Subcutaneous adipose tissue (tissue), 4 donors: ENCODE results near the gene MXD4. TPM values are rescaled to one million over a fixed set of nuclear protein-coding genes. Genes with fewer than 3 reads are reported as not detected.

Source experiments
- total RNA-seq, 4 donors: library from RNA; depleted of rRNA; stranded (reverse); fragments of >200 nt; gene quantifications; one replicate each; pipeline ENCODE4 v1.1.0, GENCODE V29; 2016
- TF ChIP-seq, protein P1 (sequence below): fragments of 450-650 bp; IDR thresholded peaks from one replicate; pipeline ENCODE4 v1.5.1; 2016; ENCODE audit warnings: low read depth, mild to moderate bottlenecking, control low read depth, antibody characterized with exemption, moderate library complexity

MXD4 gene
- total RNA-seq, 4 donors from 2014 or later = 31.1 to 125 (median 48.1) TPM

DNA sequence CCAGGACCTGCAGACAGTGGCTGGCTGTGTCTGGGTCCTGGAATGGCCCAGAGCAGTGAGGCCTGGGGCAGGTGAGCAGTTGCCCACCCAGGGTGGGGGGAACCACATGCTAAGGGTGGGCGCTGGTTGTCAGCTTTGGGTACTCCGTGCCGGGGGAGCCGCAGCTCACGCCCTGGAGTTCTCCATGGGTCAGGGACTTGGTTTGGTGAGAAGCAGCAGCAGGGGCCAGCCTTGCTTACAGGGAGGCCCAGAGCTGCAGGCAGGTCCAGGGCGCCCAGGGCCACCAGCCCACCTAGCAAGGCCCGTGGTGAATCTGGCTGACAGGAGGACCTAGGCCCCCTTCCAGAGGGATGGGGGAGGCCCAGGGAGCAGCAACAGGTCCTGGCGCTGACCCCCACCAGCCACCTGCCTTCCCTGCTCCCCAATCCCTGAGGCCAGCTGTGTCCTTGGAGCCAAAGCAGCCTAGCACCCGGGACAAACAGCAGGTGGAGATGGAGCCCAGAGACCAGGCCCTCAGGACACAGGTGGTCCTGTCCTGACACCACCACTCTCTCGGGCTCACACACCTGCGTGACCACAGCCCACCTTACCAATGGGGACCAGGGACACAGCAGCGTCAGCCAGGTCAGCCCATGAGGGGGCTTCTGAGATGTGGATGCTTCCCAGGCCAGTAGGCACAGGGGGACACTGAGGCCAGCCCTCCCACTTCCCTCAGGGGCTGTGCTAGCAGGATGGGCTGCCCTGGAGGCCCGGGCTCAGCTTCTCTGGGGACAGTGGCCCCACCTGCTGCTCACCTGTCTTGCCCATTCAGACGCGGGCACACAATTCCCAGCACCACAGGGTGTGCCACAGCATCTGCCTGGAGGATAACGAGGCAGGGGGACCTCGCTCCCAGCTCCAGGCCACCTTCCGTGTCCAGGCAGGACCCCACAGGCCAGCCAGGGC is 3.5 kb downstream of the MXD4 start:
- TF ChIP-seq, protein P1, sequence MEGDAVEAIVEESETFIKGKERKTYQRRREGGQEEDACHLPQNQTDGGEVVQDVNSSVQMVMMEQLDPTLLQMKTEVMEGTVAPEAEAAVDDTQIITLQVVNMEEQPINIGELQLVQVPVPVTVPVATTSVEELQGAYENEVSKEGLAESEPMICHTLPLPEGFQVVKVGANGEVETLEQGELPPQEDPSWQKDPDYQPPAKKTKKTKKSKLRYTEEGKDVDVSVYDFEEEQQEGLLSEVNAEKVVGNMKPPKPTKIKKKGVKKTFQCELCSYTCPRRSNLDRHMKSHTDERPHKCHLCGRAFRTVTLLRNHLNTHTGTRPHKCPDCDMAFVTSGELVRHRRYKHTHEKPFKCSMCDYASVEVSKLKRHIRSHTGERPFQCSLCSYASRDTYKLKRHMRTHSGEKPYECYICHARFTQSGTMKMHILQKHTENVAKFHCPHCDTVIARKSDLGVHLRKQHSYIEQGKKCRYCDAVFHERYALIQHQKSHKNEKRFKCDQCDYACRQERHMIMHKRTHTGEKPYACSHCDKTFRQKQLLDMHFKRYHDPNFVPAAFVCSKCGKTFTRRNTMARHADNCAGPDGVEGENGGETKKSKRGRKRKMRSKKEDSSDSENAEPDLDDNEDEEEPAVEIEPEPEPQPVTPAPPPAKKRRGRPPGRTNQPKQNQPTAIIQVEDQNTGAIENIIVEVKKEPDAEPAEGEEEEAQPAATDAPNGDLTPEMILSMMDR = no peak

GRCh38 chr4:2257361-2258081 is 4.4 kb downstream of the MXD4 start:
- TF ChIP-seq, protein P1 = no peak

DNA sequence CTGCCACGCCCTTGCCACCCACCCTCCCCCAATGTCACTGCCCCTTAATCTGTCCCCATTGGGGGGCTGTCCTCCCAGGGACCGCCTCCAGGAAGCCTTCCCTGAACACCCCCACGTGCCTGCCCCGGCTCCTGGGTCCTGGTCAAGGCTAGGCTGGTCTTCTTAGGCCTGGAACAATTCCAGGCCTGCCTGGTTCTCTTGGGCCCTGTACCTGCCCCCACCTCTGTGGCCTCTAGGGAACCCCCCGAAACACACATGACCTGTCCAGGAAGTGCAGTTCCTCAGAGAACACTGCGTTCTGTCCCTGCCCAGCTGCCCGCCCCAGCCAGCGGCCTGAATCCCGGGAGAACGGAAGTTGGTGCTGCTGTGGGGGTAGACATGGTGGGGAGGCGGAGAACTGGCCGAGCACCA is 5.1 kb downstream of the MXD4 start:
- TF ChIP-seq, protein P1 = no peak

GRCh38 chr4:2256156-2256731 is 5.7 kb downstream of the MXD4 start:
- TF ChIP-seq, protein P1 = no peak

DNA sequence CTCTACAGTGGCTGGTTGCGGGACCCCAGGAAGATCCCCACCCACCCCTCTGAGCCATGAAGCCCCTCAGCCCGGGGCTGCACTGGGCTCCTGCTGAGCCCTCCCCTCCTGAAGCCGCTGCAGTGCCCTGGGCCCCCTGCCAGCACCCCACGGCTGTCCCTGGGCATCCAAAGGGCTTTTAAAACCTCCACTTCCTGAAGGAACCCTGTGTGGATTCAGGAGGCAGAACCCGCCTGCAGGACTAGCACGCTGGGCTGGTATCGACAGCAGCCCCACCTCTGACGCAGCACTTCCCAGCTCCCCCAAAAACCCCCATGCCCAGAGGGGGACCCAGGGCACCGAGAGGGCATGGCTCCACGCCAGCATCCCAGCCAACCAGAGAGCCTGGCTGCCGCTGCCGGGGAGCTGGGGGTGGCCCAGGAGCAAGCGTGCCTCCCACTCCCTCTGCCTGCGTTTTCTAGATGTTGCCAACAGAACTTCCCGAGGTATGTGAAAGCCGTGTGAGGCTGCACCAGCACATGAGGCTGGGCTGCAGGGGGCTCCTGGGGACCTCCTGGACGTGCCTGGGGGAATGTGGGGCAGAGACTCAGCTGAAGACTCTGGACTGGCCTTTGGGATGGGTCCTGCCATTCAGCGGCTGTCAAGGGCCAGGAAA is 6.3 kb downstream of the MXD4 start:
- TF ChIP-seq, protein P1 = no peak

DNA sequence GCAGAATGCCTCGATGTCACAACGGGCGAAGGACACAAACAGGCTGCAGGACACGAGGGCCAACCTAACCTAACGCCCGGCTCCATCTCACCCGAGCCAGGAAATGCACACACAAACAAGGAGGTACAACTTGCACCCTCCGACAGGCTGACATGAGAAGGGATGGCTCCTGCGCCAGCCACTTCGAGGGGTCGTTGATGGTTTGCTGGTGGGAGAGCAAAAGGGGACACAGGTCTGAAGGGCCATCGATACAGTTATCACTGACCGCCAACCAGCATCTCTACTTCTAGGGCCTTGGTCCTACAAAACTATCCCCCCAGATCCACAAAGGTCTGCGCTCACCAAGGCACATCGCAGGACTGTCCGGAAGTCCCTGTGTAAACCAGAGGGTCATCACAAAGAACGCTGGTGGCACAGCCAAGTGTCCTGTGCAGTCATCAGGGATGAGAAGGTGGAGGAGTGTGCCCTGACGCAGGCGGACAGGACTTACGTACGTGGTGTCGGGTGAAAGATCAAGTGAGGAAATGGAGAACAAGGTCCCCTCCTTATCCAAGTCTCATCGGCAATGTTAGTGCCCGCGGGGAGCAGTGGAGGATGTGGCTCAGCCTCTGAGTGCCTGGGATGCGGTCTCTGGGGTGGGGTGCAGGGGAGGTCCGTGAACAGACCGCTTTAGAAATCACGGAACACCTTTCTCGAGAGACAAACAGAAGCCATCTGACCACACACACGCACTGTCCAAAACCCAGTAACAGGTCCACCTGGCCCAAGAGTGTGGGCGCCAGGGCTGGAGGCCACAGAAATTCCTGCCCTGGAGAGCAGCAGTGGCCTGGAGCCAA is 7.0 kb downstream of the MXD4 start:
- TF ChIP-seq, protein P1 = no peak
